NCI-H2227 (cell line): Measurements from ENCODE around the gene GALNTL6.

ENCODE experiments used
- DNase-seq: peaks from one replicate; lab custom pipeline; 2025; ENCODE audit not compliant: unreplicated experiment; lab: John Stamatoyannopoulos, UW

The GALNTL6 gene

GRCh38 chr4:171812665-171813525, at the start of gene GALNTL6:
Gene GALNTL6 (plus strand): TSS chr4:171813404.
- no peak for DNase-seq

GRCh38 chr4:171765514-171765913, 47.7 kb upstream of the GALNTL6 start:
- no peak for DNase-seq

- no peak for DNase-seq
Measured at GRCh38 chr4:171774642-171775190, 38.5 kb upstream of the GALNTL6 start.

- DNase-seq: no peak
Measured at GRCh38 chr4:171779301-171779700, 33.9 kb upstream of the GALNTL6 start.

- DNase-seq: no peak
Measured at GRCh38 chr4:171785388-171785787, 27.8 kb upstream of the GALNTL6 start.

GRCh38 chr4:171793723-171794122, 19.5 kb upstream of the GALNTL6 start:
- DNase-seq: no peak

- DNase-seq: no peak
Measured at GRCh38 chr4:171794528-171794927, 18.7 kb upstream of the GALNTL6 start.

GRCh38 chr4:171809854-171810253, 3.4 kb upstream of the GALNTL6 start:
- DNase-seq: no peak

GRCh38 chr4:171812333-171812664, 905 bp upstream of the GALNTL6 start:
- no peak for DNase-seq

GRCh38 chr4:171813526-171814250, 484 bp downstream of the GALNTL6 start:
- DNase-seq: no peak

GRCh38 chr4:171814545-171814944, 1.3 kb downstream of the GALNTL6 start:
- DNase-seq: no peak

- DNase-seq: no peak
Measured at GRCh38 chr4:171817026-171817425, 3.8 kb downstream of the GALNTL6 start.

GRCh38 chr4:171834640-171835039, 21.4 kb downstream of the GALNTL6 start:
- no peak for DNase-seq

- DNase-seq: no peak
Measured at GRCh38 chr4:171843456-171843855, 30.3 kb downstream of the GALNTL6 start.

GRCh38 chr4:171846232-171846631, 33.0 kb downstream of the GALNTL6 start:
- DNase-seq: no peak

GRCh38 chr4:171846893-171847292, 33.7 kb downstream of the GALNTL6 start:
- no peak for DNase-seq

GRCh38 chr4:171847751-171848150, 34.5 kb downstream of the GALNTL6 start:
- DNase-seq: no peak

GRCh38 chr4:171849686-171850222, 36.5 kb downstream of the GALNTL6 start:
- no peak for DNase-seq

- no peak for DNase-seq
Measured at GRCh38 chr4:171851295-171851694, 38.1 kb downstream of the GALNTL6 start.

- DNase-seq: no peak
Measured at GRCh38 chr4:171857302-171858012, 44.3 kb downstream of the GALNTL6 start.

GRCh38 chr4:171875291-171875690, 62.1 kb downstream of the GALNTL6 start:
- DNase-seq: no peak
